ENCODE data around the gene EFCAB9.

DNA sequence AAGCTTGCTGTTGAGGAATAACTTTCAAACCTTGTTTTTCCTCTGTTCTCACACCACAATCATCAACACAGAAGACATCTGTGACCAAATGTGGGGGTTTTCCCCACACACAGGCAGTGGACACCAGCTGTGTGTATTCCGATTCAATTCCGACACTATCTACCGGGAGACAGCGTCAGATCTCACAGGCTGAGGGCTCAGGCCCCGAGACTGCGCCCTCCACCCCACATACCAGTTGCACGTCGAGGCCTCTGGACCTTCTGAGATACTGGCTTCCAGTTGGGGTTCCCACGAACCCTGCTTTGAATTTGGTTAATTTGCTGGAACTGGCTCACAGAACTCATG, 47.3 kb upstream of the EFCAB9 start:
- TF ChIP-seq, protein P1, sequence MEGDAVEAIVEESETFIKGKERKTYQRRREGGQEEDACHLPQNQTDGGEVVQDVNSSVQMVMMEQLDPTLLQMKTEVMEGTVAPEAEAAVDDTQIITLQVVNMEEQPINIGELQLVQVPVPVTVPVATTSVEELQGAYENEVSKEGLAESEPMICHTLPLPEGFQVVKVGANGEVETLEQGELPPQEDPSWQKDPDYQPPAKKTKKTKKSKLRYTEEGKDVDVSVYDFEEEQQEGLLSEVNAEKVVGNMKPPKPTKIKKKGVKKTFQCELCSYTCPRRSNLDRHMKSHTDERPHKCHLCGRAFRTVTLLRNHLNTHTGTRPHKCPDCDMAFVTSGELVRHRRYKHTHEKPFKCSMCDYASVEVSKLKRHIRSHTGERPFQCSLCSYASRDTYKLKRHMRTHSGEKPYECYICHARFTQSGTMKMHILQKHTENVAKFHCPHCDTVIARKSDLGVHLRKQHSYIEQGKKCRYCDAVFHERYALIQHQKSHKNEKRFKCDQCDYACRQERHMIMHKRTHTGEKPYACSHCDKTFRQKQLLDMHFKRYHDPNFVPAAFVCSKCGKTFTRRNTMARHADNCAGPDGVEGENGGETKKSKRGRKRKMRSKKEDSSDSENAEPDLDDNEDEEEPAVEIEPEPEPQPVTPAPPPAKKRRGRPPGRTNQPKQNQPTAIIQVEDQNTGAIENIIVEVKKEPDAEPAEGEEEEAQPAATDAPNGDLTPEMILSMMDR (IDR thresholded peaks at IDR 0.05; ENCODE audit: insufficient read depth, low read length), result no peak
- TF ChIP-seq GABPA (IDR thresholded peaks at IDR 0.05; ENCODE audit: low read depth), result no peak

Measured in HL-60 (cell line).